DND-41 (cell line): ENCODE data around the gene TAF11L13.
"Not testable (repeated sequence)": the region's sequence is repeated elsewhere in the genome, so short reads cannot be mapped to it uniquely, and the experiment has no call there.

Source experiments
- CTCF ChIP-seq: IDR thresholded peaks from 2 replicates; pipeline ENCODE4 v1.5.1; 2012; ENCODE audit warnings: borderline replicate concordance, low read length, moderate library complexity, mild to moderate bottlenecking; ENCODE audit not compliant: poor library complexity, severe bottlenecking; ENCODE audit errors: extremely low read depth
- EZH2 ChIP-seq: IDR thresholded peaks from 3 replicates; pipeline ENCODE4 v1.6.1; 2012; ENCODE audit warnings: borderline replicate concordance, low read depth, mild to moderate bottlenecking, moderate library complexity, low read length, inconsistent platforms; ENCODE audit not compliant: severe bottlenecking

GRCh38 chr5:17590860-17591259 lies 41.0 kb upstream of the TAF11L13 start, which contains the start of gene TAF11L8:
- not testable (repeated sequence) for TF ChIP-seq CTCF, EZH2
